Epithelial cell of proximal tubule (primary cell): ENCODE data around the gene MOG. TPM values are rescaled to one million over a fixed set of nuclear protein-coding genes. Genes with fewer than 3 reads are reported as not detected.
"Not testable (repeated sequence)": the region's sequence is repeated elsewhere in the genome, so short reads cannot be mapped to it uniquely, and the experiment has no call there.

Experiments
- DNase-seq: peaks from one replicate; pipeline ENCODE4 v3.0.0-alpha.2; 2011; ENCODE audit warnings: low read depth
- H3K4me3 ChIP-seq: 2 replicates; pipeline ENCODE4 v1.5.1; 2011; ENCODE audit warnings: low read depth, mild to moderate bottlenecking, low read length
- CTCF ChIP-seq: conservative IDR thresholded peaks from 2 replicates; pipeline ENCODE4 v1.5.1; 2012; ENCODE audit warnings: low read depth, mild to moderate bottlenecking, low read length
- total RNA-seq: library from RNA; depleted of rRNA; stranded (reverse); fragments of >200 nt; gene quantifications from 2 replicates; pipeline ENCODE4 v1.2.3, GENCODE V29; 2015

MOG gene
- total RNA-seq, 1 donor from 2014 or later = not detected

GRCh38 chr6:29655658-29656057 is 1.2 kb upstream of the MOG start:
- H3K4me3 ChIP-seq = no peak overlapping the region
- TF ChIP-seq CTCF = no peak
- no peak for DNase-seq

- H3K4me3 ChIP-seq = no peak overlapping the region
- no peak for DNase-seq
- TF ChIP-seq CTCF = no peak
These were observed 735 bp upstream of the MOG start for GRCh38 chr6:29656157-29656556.

GRCh38 chr6:29661071-29661470 is 4.2 kb downstream of the MOG start:
- H3K4me3 ChIP-seq = no peak overlapping the region
- no peak for TF ChIP-seq CTCF
- DNase-seq = no peak

GRCh38 chr6:29661502-29662141 is 4.7 kb downstream of the MOG start:
- DNase-seq = not testable (repeated sequence)

GRCh38 chr6:29663300-29664042 is 6.6 kb downstream of the MOG start:
- H3K4me3 ChIP-seq = no peak overlapping the region
- no peak for TF ChIP-seq CTCF
- no peak for DNase-seq

More at GRCh38 chr6:29661502-29662141, 4.7 kb downstream of the MOG start:
- not testable (repeated sequence) for H3K4me3 ChIP-seq

- TF ChIP-seq CTCF = no peak
- no peak for DNase-seq
- no peak overlapping the region for H3K4me3 ChIP-seq
These were observed 9.3 kb downstream of the MOG start for GRCh38 chr6:29665942-29666825.

- no peak for DNase-seq
- TF ChIP-seq CTCF = no peak
- H3K4me3 ChIP-seq = no peak overlapping the region
These were observed 9.9 kb downstream of the MOG start for GRCh38 chr6:29666826-29667130.
